GM08714 (cell line): Measurements from ENCODE around the gene SEC16B.

Experiments
- H3K4me3 ChIP-seq: fragments of 200-500 bp; sonication (Bioruptor generic); 2 replicates; pipeline ENCODE4 v1.5.1; 2014; ENCODE audit warnings: mild to moderate bottlenecking, low read length, inconsistent platforms
- ZNF274 ChIP-seq: IDR thresholded peaks from 2 replicates; pipeline ENCODE4 v1.6.1; 2012; ENCODE audit warnings: mild to moderate bottlenecking, low read depth, low read length

SEC16B gene

DNA sequence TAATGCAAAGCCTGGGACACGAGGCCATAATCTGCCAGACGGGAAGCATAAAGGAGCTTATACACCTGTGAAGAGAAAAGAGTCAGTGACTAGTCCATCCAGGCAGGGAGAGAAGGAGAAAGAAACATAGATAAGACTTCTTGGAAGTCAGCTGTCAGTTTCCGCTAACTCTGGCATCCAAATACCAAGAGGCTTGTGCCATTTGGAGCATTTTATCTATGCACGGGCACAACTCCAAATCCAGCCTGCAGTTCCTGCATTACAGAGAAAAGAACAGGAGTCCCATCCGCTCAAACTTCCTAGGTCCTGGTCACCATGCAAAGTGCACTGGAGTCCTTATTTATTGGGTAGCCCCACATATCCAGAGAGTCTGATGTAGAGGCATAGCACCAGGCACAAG lies 27.9 kb downstream of the SEC16B start:
- no peak overlapping the region for H3K4me3 ChIP-seq
- no peak for TF ChIP-seq ZNF274

DNA sequence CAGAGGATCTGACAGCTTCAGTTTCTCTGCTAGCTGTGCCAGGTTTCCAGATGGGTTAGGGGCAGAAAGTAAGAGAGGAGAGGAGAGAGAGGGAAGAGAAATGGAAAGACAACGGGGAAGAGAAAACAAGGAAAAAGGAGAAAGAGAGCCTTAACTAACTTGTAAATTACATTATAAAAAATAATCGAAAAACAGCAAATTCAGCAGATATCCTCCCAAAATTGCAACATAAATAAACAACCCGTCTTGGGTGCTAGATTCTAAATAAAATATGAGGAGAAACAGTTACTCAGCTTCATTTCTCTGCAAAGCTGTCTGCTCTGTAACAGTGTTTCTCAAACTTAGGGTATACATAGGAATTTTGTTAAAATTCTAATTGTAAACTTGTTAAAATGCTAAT lies 29.2 kb downstream of the SEC16B start:
- H3K4me3 ChIP-seq = no peak overlapping the region
- no peak for TF ChIP-seq ZNF274

- H3K4me3 ChIP-seq = no peak overlapping the region
- TF ChIP-seq ZNF274 = no peak
Observed at GRCh38 chr1:177937931-177938330, 31.9 kb downstream of the SEC16B start.

DNA sequence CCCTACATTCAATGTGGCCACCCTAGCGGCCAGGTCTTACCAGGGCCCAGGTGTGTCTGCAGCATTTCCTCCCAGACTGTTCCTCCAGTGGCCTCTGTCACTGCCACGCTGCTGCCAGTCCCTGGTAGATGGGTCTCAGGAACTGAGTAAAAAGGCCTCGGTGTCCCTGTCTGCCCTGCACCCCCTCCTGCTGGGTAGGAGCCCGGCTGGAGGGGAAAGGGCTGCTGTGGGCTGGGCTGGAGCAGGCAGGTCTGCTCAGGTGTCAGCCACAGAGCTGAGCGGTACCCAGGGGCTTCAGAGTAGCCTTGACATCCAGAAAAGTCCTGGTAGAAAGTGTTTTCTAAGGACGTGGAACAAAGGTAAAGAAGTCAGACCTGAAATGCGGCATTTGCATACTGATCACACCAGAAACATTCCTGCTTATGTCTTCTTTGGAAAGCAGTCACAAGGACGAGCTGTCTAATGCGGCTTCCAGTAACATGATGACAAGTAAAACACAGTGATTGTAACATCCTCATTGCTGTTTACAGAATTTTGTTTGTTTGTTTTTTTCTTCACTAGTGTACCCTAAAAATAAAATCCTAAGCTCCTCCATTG lies 32.6 kb downstream of the SEC16B start:
- TF ChIP-seq ZNF274 = no peak
- no peak overlapping the region for H3K4me3 ChIP-seq

- TF ChIP-seq ZNF274 = no peak
- no peak overlapping the region for H3K4me3 ChIP-seq
Observed at GRCh38 chr1:177935638-177936415, 34.0 kb downstream of the SEC16B start.

GRCh38 chr1:177934927-177935326 lies 34.9 kb downstream of the SEC16B start:
- H3K4me3 ChIP-seq = no peak overlapping the region
- TF ChIP-seq ZNF274 = no peak

DNA sequence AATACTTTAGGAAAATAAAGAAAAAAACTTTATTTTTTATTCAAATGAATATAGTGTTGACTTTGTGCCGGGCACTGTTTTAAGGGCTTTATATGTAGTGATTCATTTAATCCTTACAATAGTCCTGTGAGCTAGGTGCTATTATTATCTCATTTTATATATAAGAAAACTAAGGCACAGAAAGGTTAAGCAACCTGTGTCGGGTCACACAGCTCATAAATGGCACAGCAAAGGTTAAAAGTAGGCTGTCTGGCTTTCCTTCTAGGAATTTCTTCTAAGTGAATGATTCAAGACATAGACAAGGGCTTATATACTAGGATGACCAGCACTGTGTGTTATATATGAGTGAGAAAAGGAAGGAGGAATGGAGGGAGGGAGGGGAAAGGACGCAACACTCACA lies 35.4 kb downstream of the SEC16B start:
- no peak for TF ChIP-seq ZNF274
- no peak overlapping the region for H3K4me3 ChIP-seq

DNA sequence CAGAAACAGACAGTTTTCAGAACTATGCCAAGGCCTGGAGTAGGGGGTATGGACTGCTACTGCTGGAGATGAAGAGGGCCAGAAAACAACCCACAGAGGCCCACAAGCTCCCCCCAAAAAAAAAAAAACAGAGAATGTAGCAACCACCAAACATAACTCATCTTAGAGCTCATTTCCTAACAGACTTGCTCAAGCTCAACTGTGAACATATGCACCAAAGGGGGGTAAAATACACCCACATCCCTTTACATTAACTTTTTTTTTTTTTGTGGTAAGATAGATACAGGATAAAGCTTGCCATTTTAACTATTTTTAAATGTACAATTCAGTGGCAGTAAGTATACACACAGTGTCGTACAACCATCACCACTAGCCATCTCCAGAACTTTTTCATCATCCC lies 36.0 kb downstream of the SEC16B start:
- H3K4me3 ChIP-seq = no peak overlapping the region
- TF ChIP-seq ZNF274 = no peak

DNA sequence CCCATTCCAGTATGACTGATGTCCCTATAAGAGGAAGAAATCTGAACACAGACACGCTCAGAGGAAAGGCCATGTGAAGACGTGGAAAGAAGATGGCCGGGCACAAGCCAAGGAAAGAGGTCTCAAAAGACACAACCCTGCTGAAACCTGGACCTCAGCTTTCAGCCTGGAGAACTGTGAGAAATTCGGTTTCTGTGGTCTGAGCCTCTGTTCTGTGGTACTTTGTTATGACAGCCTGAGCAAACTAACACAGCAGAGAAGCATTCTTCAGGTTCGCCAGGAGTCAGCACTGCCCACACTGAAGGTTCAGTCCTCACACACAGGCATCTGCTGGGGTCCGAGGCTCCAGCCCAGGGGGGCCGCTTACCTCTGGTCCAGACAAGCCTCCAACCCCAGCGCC lies 37.7 kb downstream of the SEC16B start:
- no peak for TF ChIP-seq ZNF274

DNA sequence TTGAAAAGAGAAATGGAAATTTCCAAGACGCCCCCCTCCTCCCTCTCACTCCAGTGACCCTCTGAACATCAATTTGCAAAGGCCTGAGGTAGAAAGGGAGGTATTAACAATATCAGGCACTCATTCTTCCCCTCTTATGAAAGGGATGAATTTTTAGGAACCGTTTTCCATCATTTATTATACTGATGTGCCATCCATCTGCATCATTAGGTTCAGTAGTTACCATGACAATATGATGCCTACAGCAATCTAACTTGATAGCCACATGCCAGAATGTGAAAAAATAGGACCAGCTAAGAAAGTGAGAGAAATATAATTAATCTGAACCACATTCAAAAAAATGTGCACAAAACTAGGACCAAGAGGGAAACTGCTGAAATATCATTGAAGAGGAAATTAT lies 40.9 kb downstream of the SEC16B start:
- no peak for TF ChIP-seq ZNF274
- no peak overlapping the region for H3K4me3 ChIP-seq

More for the DNA sequence above, 37.7 kb downstream of the SEC16B start:
- H3K4me3 ChIP-seq = no peak overlapping the region

- TF ChIP-seq ZNF274 = no peak
Observed at GRCh38 chr1:177928194-177928593, 41.7 kb downstream of the SEC16B start.

GRCh38 chr1:177927021-177927596 lies 42.7 kb downstream of the SEC16B start:
- H3K4me3 ChIP-seq = no peak overlapping the region
- TF ChIP-seq ZNF274 = no peak

More at GRCh38 chr1:177928194-177928593, 41.7 kb downstream of the SEC16B start:
- H3K4me3 ChIP-seq = no peak overlapping the region

- no peak for TF ChIP-seq ZNF274
- no peak overlapping the region for H3K4me3 ChIP-seq
Observed at GRCh38 chr1:177926201-177926600, 43.7 kb downstream of the SEC16B start.

DNA sequence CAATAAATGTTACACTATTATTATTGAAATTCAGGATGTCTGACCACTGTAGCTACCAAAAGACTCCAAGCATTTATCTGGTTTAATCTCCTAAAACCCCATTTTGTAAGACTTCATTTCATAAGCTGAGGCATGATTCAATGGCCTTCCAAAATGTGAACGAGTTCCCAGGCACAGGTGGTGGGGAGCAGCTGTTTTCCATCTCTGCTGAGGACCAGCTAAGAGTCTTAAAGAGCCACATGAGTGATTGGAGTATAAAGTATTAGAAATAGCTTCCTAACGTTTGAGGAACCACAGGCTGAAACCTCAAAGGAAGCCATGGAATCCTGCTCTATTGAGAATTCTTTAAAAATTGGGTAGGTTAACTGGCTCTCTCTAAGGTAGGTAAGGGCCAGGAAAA lies 44.9 kb downstream of the SEC16B start:
- TF ChIP-seq ZNF274 = no peak

GRCh38 chr1:177923441-177923840 lies 46.4 kb downstream of the SEC16B start:
- TF ChIP-seq ZNF274 = no peak
- H3K4me3 ChIP-seq = no peak overlapping the region

More for the DNA sequence above, 44.9 kb downstream of the SEC16B start:
- no peak overlapping the region for H3K4me3 ChIP-seq
